GM18867 (cell line): ENCODE data around the gene ESF1.
A peak's percentile ranks its signal among the peaks of the same experiment; 100 is the strongest.

ENCODE experiments used
- ATAC-seq: cut with Tn5 transposase; IDR thresholded peaks from one replicate; pipeline ENCODE4 v1.9.1; 2021; ENCODE audit warnings: mild to moderate bottlenecking, moderate library complexity; ENCODE audit not compliant: unreplicated experiment

The ESF1 gene

GRCh38 chr20:13681248-13682125 lies 103.2 kb downstream of the ESF1 start:
- ATAC-seq, result peak; percentile 90

GRCh38 chr20:13678944-13679343 lies 105.8 kb downstream of the ESF1 start:
- no peak for ATAC-seq

DNA sequence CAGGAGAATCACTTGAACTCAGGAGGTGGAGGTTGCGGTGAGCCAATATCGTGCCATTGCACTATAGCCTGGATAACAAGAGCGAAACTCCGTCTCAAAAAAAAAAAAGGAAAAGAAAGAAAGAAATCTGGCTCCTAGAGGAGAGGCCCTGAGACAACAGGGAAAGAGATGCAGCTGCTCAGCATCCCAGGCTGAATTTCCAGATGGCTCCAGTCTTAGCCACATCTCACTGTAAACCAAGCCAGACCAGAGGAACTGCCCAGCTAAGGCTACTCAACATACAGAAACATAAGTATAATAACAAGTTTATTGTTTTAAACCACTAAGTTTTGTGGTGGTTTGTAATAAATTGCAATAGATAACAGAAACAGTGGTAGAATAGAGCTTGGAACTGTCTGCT lies 107.5 kb downstream of the ESF1 start:
- ATAC-seq, result no peak

DNA sequence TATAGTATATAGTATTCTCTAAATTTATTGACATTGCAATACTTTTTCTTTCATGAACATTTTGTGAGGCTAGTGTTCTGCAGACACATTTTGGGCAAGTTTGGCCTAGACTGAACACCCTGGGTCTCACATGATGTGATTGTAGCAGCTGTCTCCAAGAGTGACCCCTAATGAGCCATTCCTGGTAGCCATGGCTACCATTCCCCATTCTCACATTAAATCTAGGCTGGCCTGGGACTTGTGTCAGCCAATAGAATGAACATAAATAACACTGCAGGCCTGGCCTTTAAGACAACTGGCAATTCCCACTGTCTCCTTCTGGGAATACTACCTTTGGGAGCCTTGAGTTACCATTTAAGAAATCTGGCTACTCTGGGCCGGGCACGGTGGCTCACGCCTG lies 108.0 kb downstream of the ESF1 start:
- ATAC-seq, result no peak

- ATAC-seq, result no peak
Measured at GRCh38 chr20:13672690-13673089, 112.0 kb downstream of the ESF1 start.

GRCh38 chr20:13671916-13672378 lies 112.8 kb downstream of the ESF1 start:
- no peak for ATAC-seq

DNA sequence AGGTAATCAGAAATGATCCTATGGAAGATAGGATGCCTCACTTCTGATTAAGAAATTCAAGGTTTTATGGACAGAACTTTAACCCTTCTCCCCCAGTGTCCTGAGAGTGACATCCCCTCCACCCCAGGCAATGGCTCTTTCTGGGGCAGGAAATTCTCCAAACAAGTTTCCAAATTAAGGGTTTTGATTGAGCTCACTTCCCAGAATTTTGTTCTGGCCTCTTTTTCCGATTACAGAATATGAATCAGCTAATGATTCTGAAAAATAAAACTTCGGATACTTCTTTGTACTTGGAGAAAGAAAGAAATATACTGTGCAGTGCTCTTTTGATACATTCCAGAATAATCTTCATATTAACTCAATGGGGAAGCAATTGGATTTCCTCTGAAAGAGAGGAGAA lies 113.2 kb downstream of the ESF1 start:
- no peak for ATAC-seq

- ATAC-seq, result no peak
Measured at GRCh38 chr20:13670160-13670559, 114.6 kb downstream of the ESF1 start.

- ATAC-seq, result no peak
Measured at GRCh38 chr20:13665709-13666395, 118.9 kb downstream of the ESF1 start.
